Mammary epithelial cell (primary cell): ENCODE measurements around the gene INS.

ENCODE experiments used
- EZH2 ChIP-seq: IDR thresholded peaks from 2 replicates; pipeline ENCODE4 v1.6.1; 2012; ENCODE audit warnings: low read length, inconsistent platforms, borderline replicate concordance
- TF ChIP-seq, protein P1 (sequence below), 2 donors: IDR thresholded peaks in 1 of 2; conservative IDR thresholded peaks in 1 of 2; 2 replicates each; pipeline ENCODE4 v1.5.1; 2011 to 2012; ENCODE audit warnings: inconsistent platforms in 2 of 2, low read length in 2 of 2, mild to moderate bottlenecking in 2 of 2, control low read depth in 1 of 2, low read depth in 1 of 2; ENCODE audit not compliant: insufficient read depth in 1 of 2; ENCODE audit errors: extremely low read depth in 1 of 2

DNA sequence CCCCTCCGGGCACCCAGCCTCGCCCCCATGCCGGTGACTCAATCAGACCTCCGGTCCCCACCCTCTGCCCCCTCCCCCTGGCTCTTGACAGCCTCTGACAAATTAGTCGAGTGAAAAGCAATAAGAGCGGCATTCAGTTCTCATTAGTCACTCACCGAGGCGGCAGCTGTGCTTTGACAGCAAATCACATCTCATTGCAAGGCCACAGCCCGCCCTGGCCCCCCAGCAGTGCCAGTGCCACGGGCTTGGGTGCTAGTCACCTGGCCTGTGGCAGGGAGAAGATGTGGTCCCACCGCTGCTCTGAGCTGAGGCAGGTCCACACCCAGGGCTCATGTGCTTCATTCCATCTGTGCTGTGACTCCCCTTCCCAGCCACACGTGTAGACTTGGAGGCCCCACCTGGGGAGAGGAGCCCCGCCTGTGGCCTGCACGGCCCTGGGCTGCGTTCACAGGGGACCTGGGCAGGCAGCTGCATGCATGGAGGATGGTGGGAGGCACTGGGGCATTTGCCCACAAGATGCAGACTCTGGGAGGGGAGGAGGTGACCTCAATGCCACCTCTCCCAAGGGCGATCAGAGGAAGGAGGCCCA, 18.0 kb upstream of the INS start:
- no peak for TF ChIP-seq EZH2
- TF ChIP-seq, protein P1, sequence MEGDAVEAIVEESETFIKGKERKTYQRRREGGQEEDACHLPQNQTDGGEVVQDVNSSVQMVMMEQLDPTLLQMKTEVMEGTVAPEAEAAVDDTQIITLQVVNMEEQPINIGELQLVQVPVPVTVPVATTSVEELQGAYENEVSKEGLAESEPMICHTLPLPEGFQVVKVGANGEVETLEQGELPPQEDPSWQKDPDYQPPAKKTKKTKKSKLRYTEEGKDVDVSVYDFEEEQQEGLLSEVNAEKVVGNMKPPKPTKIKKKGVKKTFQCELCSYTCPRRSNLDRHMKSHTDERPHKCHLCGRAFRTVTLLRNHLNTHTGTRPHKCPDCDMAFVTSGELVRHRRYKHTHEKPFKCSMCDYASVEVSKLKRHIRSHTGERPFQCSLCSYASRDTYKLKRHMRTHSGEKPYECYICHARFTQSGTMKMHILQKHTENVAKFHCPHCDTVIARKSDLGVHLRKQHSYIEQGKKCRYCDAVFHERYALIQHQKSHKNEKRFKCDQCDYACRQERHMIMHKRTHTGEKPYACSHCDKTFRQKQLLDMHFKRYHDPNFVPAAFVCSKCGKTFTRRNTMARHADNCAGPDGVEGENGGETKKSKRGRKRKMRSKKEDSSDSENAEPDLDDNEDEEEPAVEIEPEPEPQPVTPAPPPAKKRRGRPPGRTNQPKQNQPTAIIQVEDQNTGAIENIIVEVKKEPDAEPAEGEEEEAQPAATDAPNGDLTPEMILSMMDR (conservative IDR thresholded peaks at IDR 0.05 in 1 of 2, IDR thresholded peaks at IDR 0.05 in 1 of 2; ENCODE audit: extremely low read depth in 1 of 2, insufficient read depth in 1 of 2, low read depth in 1 of 2, low read length in 2 of 2), result no peak
